Immature natural killer cell (primary cell): ENCODE data around the gene WDFY4. TPM values are rescaled to one million over a fixed set of nuclear protein-coding genes. Genes with fewer than 3 reads are reported as not detected.

Experiments used
- DNase-seq, 3 donors: peaks; one replicate each; pipeline ENCODE4 v3.0.0; 2022; ENCODE audit warnings: mixed read lengths in 1 of 3
- H3K27ac Mint-ChIP-seq, 6 donors: one replicate each; pipeline ENCODE4 v1.8.0; 2020; ENCODE audit warnings: mixed read lengths in 6 of 6, mild to moderate bottlenecking in 5 of 6, inconsistent platforms in 4 of 6, moderate library complexity in 3 of 6
- H3K27me3 Mint-ChIP-seq, 3 donors: one replicate each; pipeline ENCODE4 v1.8.0; 2020 to 2021; ENCODE audit warnings: low read depth in 3 of 3, mild to moderate bottlenecking in 3 of 3, mixed read lengths in 3 of 3, moderate library complexity in 3 of 3, inconsistent platforms in 1 of 3
- H3K36me3 Mint-ChIP-seq, 3 donors: one replicate each; pipeline ENCODE4 v1.8.0; 2020; ENCODE audit warnings: mixed read lengths in 3 of 3, inconsistent platforms in 2 of 3, mild to moderate bottlenecking in 2 of 3
- H3K4me1 Mint-ChIP-seq, 2 donors: one replicate each; pipeline ENCODE4 v1.8.0; 2020; ENCODE audit warnings: inconsistent platforms in 2 of 2, mild to moderate bottlenecking in 2 of 2, mixed read lengths in 2 of 2, moderate library complexity in 1 of 2
- H3K4me3 Mint-ChIP-seq, 5 donors: one replicate each; pipeline ENCODE4 v1.8.0; 2020; ENCODE audit warnings: mild to moderate bottlenecking in 5 of 5, mixed read lengths in 5 of 5, inconsistent platforms in 3 of 5, moderate library complexity in 3 of 5
- H3K9me3 Mint-ChIP-seq, 6 donors: one replicate each; pipeline ENCODE4 v1.8.0; 2020; ENCODE audit warnings: mild to moderate bottlenecking in 6 of 6, mixed read lengths in 6 of 6, inconsistent platforms in 4 of 6, moderate library complexity in 3 of 6
- polyA plus RNA-seq, 3 donors: library from polyadenylated mRNA; unstranded; fragments of 300-500 nt; fragmentation: Illumina TruSeq; gene quantifications; one replicate each; pipeline ENCODE4 v1.2.3, GENCODE V29; 2021

Gene WDFY4
- polyA plus RNA-seq, 3 donors from 2014 or later: 1.0 to 2.2 TPM; not detected in 1

DNA sequence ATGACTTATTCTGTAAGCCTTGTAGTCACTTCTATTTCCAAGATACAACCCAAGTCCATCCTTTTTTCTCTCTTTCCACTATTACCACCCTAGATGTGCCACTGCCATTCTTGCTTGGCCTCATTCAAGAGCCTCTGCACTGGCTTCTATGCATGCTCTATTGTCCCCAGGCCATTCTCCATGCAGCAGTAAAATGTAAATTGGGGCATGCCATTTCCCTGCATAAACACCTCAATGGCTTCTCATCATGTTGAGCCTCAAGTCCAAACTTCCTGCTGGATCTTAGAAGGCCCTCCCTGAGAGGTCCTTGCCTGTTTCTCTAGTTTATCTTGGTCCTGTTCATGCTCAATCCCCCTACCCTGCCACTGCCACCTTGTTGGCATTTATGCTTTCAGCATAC is 23.2 kb upstream of the WDFY4 start:
- no peak overlapping the region for H3K4me3 Mint-ChIP-seq
- DNase-seq: no peak
- peaks cover 0 to 6% (median 2%) of the 10 kb centered on the region in 6 donors for H3K9me3 Mint-ChIP-seq
- peaks cover 0 to 4% (median 4%) of the 10 kb centered on the region in 3 donors for H3K36me3 Mint-ChIP-seq
- H3K4me1 Mint-ChIP-seq: peaks cover 3 to 4% of the 10 kb centered on the region in 2 donors
- H3K27me3 Mint-ChIP-seq: peaks cover 4 to 9% (median 9%) of the 10 kb centered on the region in 3 donors
- H3K27ac Mint-ChIP-seq: no peak overlapping the region

DNA sequence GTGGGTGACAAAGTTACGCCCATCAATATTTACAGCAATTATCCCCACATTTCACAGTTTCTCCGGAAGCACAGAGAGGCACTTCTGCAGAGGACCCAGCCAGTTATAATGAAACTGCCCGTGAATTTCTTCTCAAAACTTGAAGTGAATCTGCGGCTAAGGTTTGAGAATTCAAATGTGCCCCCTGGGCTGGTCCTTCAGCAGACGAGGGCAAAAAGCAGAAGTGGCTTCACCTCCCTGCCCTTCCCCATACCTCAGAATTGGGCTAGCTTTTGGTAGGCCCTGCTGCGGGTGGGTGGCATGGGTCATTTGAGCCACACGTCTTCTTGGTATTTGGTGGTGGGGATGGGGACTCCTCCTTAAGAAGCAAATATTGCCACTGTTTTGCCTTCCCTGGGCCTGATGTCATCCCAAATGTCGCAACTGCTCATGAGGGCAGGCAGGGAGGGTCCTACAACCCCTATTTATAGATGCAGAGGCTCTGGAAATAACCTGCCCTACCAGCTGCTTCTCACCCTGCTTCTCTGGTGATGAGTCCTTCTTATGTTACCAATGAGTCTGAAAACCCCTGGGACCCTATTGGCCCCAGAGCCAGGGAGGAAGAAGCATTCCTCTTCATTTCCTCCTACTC is 16.6 kb upstream of the WDFY4 start:
- peaks cover 0 to 6% (median 4%) of the 10 kb centered on the region in 3 donors for H3K27me3 Mint-ChIP-seq
- no peaks in the 10 kb centered on the region for H3K4me1 Mint-ChIP-seq
- H3K36me3 Mint-ChIP-seq: peaks cover 0 to 4% (median 4%) of the 10 kb centered on the region in 3 donors
- H3K4me3 Mint-ChIP-seq: no peak overlapping the region
- DNase-seq: no peak
- peaks cover 0 to 6% (median 2%) of the 10 kb centered on the region in 6 donors for H3K9me3 Mint-ChIP-seq
- no peak overlapping the region for H3K27ac Mint-ChIP-seq

GRCh38 chr10:48670978-48671913 is 13.4 kb upstream of the WDFY4 start:
- H3K4me1 Mint-ChIP-seq: no peaks in the 10 kb centered on the region
- H3K27ac Mint-ChIP-seq: no peak overlapping the region
- no peak overlapping the region for H3K4me3 Mint-ChIP-seq
- H3K27me3 Mint-ChIP-seq: peaks cover 0 to 5% (median 3%) of the 10 kb centered on the region in 3 donors
- H3K36me3 Mint-ChIP-seq: no peaks in the 10 kb centered on the region
- no peaks in the 10 kb centered on the region for H3K9me3 Mint-ChIP-seq
- no peak for DNase-seq

DNA sequence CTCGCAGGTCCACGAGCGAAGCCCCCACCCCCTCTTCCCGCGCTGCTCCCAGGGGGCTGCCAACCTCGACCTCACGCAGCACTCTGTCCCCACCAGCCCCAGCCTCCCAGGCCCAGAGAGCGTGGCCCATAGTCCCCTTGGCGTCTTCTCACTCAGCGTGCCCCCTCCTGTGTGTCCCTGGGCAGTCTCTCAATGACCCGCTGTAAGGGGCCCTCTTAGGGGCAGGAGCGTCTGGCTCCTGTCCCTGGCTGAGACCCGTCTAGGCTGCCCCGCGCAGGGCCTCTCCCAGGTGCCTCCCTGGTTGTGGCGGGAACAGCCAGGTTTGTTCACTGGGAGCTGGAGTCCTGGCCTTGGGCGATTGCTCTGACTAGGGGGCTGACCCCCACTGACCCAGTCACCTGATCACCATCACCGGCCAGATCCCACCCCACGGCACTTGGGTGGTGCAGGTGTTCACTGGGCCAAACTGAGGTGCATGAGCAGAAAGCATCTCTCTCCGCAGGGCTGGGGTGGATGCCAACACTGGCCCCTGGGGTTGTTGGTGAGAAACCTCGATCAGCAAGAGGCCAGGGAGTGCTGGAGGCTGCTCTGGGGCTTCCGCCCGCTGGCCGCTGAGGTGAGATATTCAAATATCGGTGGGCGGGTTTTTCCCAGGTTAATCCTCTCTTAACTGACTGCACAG is 12.6 kb upstream of the WDFY4 start:
- H3K27ac Mint-ChIP-seq: no peak overlapping the region
- no peaks in the 10 kb centered on the region for H3K36me3 Mint-ChIP-seq
- no peak overlapping the region for H3K4me3 Mint-ChIP-seq
- H3K4me1 Mint-ChIP-seq: no peaks in the 10 kb centered on the region
- no peak for DNase-seq
- no peaks in the 10 kb centered on the region for H3K9me3 Mint-ChIP-seq
- peaks cover 0 to 5% (median 3%) of the 10 kb centered on the region in 3 donors for H3K27me3 Mint-ChIP-seq

GRCh38 chr10:48672596-48673265 is 11.9 kb upstream of the WDFY4 start:
- peaks cover 0 to 4% (median 3%) of the 10 kb centered on the region in 3 donors for H3K27me3 Mint-ChIP-seq
- no peak overlapping the region for H3K27ac Mint-ChIP-seq
- no peak overlapping the region for H3K4me3 Mint-ChIP-seq
- DNase-seq: no peak
- H3K4me1 Mint-ChIP-seq: no peaks in the 10 kb centered on the region
- H3K36me3 Mint-ChIP-seq: no peaks in the 10 kb centered on the region
- no peaks in the 10 kb centered on the region for H3K9me3 Mint-ChIP-seq

- Mint-ChIP-seq H3K27ac (no peak overlapping the region), H3K4me3 (no peak overlapping the region), H3K36me3 (no peaks in the 10 kb centered on the region), H3K4me1 (no peaks in the 10 kb centered on the region), H3K9me3 (peaks cover 0 to 1% (median 0%) of the 10 kb centered on the region in 6 donors), H3K27me3 (peaks cover 0 to 3% (median 0%) of the 10 kb centered on the region in 3 donors)
- no peak for DNase-seq
Measured at GRCh38 chr10:48677625-48678024, 7.0 kb upstream of the WDFY4 start.

DNA sequence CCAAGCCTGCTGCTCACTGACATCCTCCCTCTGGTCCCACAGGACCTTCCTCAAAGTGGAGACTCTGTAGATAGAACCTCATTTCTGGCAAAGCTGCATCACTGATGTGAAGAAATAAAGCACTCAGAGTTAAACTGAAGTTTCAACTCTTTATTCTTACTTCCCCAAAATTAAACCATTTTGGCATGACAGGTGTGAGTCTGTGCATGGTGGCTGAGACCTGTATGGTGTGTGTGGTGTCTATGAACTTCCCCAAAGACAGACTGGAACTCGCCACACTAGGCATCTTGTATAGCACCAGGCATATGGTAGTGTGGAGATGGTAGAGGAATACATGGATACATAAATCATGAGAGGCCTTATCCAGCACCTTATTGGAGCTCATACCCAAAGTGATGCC is 6.6 kb upstream of the WDFY4 start:
- H3K36me3 Mint-ChIP-seq: no peaks in the 10 kb centered on the region
- DNase-seq: no peak
- no peaks in the 10 kb centered on the region for H3K4me1 Mint-ChIP-seq
- peaks cover 0 to 3% (median 0%) of the 10 kb centered on the region in 3 donors for H3K27me3 Mint-ChIP-seq
- H3K9me3 Mint-ChIP-seq: peaks cover 0 to 1% (median 0%) of the 10 kb centered on the region in 6 donors
- no peak overlapping the region for H3K4me3 Mint-ChIP-seq
- no peak overlapping the region for H3K27ac Mint-ChIP-seq

DNA sequence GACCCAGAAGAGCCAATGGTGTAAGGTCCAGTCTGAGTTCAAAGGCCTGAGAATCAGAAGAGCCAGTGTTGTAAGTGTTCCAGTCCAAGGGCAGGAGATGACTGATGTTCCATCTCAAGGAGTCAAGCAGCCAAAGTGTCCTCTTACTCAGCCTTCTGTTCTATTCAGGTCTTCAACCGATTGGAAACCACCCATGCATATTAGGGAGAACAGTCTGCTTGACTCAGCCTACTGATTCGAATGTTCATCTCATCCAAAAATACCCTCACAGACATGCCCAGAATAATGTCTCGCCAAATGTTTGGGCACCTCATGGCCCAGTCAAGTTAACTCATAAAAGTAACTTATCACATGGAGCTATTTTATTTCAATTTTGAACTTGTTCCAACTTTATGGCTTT is 2.9 kb upstream of the WDFY4 start:
- Mint-ChIP-seq H3K4me3 (no peak overlapping the region), H3K9me3 (peaks cover 0 to 2% (median 0%) of the 10 kb centered on the region in 6 donors), H3K27ac (no peak overlapping the region), H3K27me3 (peaks cover 0 to 7% (median 4%) of the 10 kb centered on the region in 3 donors), H3K4me1 (no peaks in the 10 kb centered on the region), H3K36me3 (no peaks in the 10 kb centered on the region)
- DNase-seq: no peak

- no peak for DNase-seq
- Mint-ChIP-seq H3K9me3 (peaks cover 0 to 2% (median 0%) of the 10 kb centered on the region in 6 donors), H3K27ac (no peak overlapping the region), H3K36me3 (no peaks in the 10 kb centered on the region), H3K4me1 (no peaks in the 10 kb centered on the region), H3K4me3 (no peak overlapping the region), H3K27me3 (peaks cover 0 to 7% (median 4%) of the 10 kb centered on the region in 3 donors)
Measured at GRCh38 chr10:48682265-48682664, 2.4 kb upstream of the WDFY4 start.

DNA sequence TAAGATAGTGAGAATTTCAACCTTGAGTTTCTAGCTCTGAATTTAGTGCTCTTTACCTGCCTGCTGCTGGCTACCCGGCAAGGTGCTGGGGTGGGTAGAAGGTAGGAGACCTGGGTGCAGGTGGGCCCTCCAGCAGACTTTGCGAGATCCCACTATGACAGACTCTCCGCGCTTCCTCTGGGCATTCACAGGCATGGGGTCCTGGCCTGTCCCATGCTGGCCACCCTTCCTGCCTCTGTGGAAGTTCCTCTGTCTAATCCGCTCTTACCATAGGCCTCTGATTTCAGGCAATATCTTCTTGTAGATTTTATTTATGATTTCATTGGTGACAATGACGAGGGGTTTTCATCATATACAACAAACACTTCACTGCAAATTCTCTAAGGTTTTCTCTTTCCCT is 1.2 kb upstream of the WDFY4 start:
- H3K27ac Mint-ChIP-seq: no peak overlapping the region
- H3K27me3 Mint-ChIP-seq: peaks cover 0 to 7% (median 4%) of the 10 kb centered on the region in 3 donors
- H3K36me3 Mint-ChIP-seq: no peaks in the 10 kb centered on the region
- peaks cover 0 to 2% (median 0%) of the 10 kb centered on the region in 6 donors for H3K9me3 Mint-ChIP-seq
- peak overlapping the region in 1 of 5 donors; percentile 4 for H3K4me3 Mint-ChIP-seq
- no peak for DNase-seq
- no peaks in the 10 kb centered on the region for H3K4me1 Mint-ChIP-seq

GRCh38 chr10:48683868-48684267 is 805 bp upstream of the WDFY4 start:
- Mint-ChIP-seq H3K4me3 (no peak overlapping the region), H3K36me3 (no peaks in the 10 kb centered on the region), H3K9me3 (peaks cover 0 to 2% (median 0%) of the 10 kb centered on the region in 6 donors), H3K4me1 (no peaks in the 10 kb centered on the region), H3K27me3 (peaks cover 2 to 7% (median 4%) of the 10 kb centered on the region in 3 donors), H3K27ac (no peak overlapping the region)
- DNase-seq: no peak

DNA sequence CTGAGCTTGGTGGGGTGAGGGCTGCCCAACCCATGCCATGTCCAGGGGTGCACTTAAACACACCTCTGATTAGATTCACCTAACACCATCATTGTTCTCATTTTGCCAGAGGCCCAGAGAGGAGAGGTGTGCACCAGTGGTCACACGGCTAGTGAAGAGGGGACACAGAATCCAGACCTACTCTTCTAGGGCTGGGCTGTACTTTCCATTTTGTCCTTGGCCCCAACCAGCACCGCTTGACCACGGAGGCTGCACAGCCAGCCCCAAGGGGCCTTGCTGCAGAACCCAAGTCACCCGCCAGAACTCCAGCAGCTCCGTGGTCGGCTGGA is 246 bp upstream of the WDFY4 start:
- no peak overlapping the region for H3K27ac Mint-ChIP-seq
- H3K27me3 Mint-ChIP-seq: peaks cover 2 to 7% (median 4%) of the 10 kb centered on the region in 3 donors
- DNase-seq: no peak
- no peaks in the 10 kb centered on the region for H3K4me1 Mint-ChIP-seq
- no peaks in the 10 kb centered on the region for H3K36me3 Mint-ChIP-seq
- H3K9me3 Mint-ChIP-seq: peaks cover 0 to 2% (median 0%) of the 10 kb centered on the region in 6 donors
- H3K4me3 Mint-ChIP-seq: no peak overlapping the region

- Mint-ChIP-seq H3K27me3 (peaks cover 2 to 7% (median 4%) of the 10 kb centered on the region in 3 donors), H3K4me3 (no peak overlapping the region), H3K9me3 (peaks cover 0 to 2% (median 0%) of the 10 kb centered on the region in 6 donors), H3K27ac (no peak overlapping the region), H3K4me1 (no peaks in the 10 kb centered on the region), H3K36me3 (no peaks in the 10 kb centered on the region)
- no peak for DNase-seq
Measured at GRCh38 chr10:48685731-48686130, 1.1 kb downstream of the WDFY4 start.
